GM18508 (cell line): ENCODE results near the gene RPH3AL.
"Not testable (repeated sequence)": the region's sequence is repeated elsewhere in the genome, so short reads cannot be mapped to it uniquely, and the experiment has no call there.

Experiments used
- ATAC-seq: cut with Tn5 transposase; IDR thresholded peaks from one replicate; pipeline ENCODE4 v1.9.1; 2021; ENCODE audit warnings: moderate number of reproducible peaks; ENCODE audit not compliant: insufficient read depth, unreplicated experiment

The RPH3AL gene

DNA sequence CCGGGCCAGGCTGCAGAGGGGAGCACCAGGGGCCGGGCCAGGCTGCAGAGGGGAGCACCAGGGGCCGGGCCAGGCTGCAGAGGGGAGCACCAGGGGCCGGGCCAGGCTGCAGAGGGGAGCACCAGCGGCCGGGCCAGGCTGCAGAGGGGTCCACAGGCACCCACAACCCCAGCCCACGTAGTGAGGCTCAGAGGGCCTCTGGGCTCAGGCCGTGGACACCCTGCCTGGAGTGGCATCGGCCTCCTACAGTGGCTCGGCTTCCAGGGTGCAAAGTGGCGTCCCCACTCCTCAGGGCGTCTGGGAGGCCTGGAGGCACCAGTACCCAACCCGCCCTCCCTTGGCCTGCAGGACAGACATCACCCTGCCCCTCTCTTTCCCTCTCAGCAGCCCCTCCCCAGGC is 180.7 kb downstream of the RPH3AL start:
- no peak for ATAC-seq

DNA sequence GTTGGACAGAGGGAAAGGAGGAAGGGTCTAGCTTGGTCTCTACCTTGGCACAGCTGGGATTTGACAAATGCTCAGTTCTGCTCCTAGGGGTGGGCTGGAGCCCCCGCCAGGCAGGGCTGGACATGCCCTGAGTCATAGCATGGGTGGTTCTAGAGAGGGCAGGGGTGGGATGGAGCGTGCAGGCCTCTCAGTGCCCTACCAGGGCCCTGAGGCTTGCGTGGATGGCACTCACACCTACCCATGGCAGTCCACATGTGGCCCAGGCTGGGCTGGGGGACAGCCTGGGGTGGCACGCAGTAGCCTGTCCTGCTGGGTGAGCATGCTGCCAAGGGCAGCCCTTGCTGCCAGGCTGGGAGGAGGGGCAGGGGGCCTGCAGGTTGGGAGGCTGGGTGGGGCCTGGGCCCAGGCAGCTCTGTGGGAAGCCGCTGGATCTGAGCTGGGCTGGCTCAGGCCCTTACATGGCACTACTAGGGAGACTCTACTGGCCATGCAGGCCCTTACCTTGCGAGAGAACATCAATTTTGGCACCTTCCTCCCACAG is 182.4 kb downstream of the RPH3AL start:
- no peak for ATAC-seq

- not testable (repeated sequence) for ATAC-seq
These were observed 184.0 kb downstream of the RPH3AL start for GRCh38 chr17:168614-169013.

- no peak for ATAC-seq
These were observed 186.7 kb downstream of the RPH3AL start for GRCh38 chr17:165939-166338.

- no peak for ATAC-seq
These were observed 188.0 kb downstream of the RPH3AL start for GRCh38 chr17:164303-165235.

- no peak for ATAC-seq
These were observed 189.0 kb downstream of the RPH3AL start for GRCh38 chr17:163514-164098.

DNA sequence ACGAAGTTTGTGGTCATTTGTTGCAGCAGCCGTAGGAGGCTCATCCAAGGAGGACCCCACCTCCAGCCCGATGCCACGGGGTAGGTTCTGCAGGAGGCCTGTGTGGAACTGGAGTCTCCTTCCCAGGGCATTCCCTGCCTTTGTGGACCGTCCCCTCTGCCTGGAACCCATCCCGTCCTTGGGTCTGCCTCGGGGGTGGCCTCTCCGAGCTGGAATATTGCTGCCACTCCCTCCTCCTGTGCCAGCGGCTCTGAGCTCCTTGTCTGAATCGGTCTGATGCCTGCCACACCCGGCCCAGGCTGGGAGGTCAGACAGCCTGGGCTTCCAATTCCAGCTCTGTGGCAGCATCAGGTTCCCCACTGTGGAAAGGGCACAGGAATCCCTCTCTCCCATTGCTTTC is 189.9 kb downstream of the RPH3AL start:
- no peak for ATAC-seq
